ENCODE results near the gene UBE2A. TPM values are rescaled to one million over a fixed set of nuclear protein-coding genes. Genes with fewer than 3 reads are reported as not detected.

The UBE2A gene
- total and polyA plus RNA-seq, 2 donors from 2014 or later, result 50.5 to 51.3 TPM

- Histone ChIP-seq H3K9me3 (ENCODE audit: control insufficient read depth in 2 of 3, insufficient read depth in 1 of 3, low read length in 3 of 3) (no peaks in the 10 kb centered on the region), H3K27me3 (ENCODE audit: control insufficient read depth, insufficient read depth, low read length) (no peaks in the 10 kb centered on the region), H3K36me3 (ENCODE audit: control insufficient read depth in 2 of 3, insufficient read depth in 3 of 3, low read length in 3 of 3) (peaks cover 0 to 7% (median 0%) of the 10 kb centered on the region in 3 donors), H3K4me1 (ENCODE audit: control insufficient read depth in 2 of 3, insufficient read depth in 2 of 3, low read depth in 1 of 3, low read length in 3 of 3) (no peaks in the 10 kb centered on the region), H3K4me3 (ENCODE audit: low read length in 3 of 3) (no peak overlapping the region), H3K9ac (ENCODE audit: low read length in 3 of 3) (no peak overlapping the region), H3K27ac (ENCODE audit: low read depth in 2 of 2, low read length in 2 of 2) (no peak overlapping the region)
- FAIRE-seq (no peak), DNase-seq (no peak)
- no peak for TF ChIP-seq CTCF (IDR thresholded peaks at IDR 0.05; ENCODE audit: borderline replicate concordance, extremely low read depth, insufficient read depth)
- intact Hi-C loops (cut with DNase I), result no loop called here
These were observed 36.9 kb upstream of the UBE2A start for GRCh38 chrX:119537487-119537886.

- intact Hi-C loops (cut with DNase I), result no loop called here
- H3K36me3 ChIP-seq (ENCODE audit: control insufficient read depth in 2 of 3, insufficient read depth in 3 of 3, low read length in 3 of 3), result peaks cover 0 to 7% (median 0%) of the 10 kb centered on the region in 3 donors
- H3K9ac ChIP-seq (ENCODE audit: low read length in 3 of 3), result no peak overlapping the region
- H3K9me3 ChIP-seq (ENCODE audit: control insufficient read depth in 2 of 3, insufficient read depth in 1 of 3, low read length in 3 of 3), result no peaks in the 10 kb centered on the region
- H3K4me3 ChIP-seq (ENCODE audit: low read length in 3 of 3), result no peak overlapping the region
- DNase-seq (no peak), FAIRE-seq (no peak)
- H3K4me1 ChIP-seq (ENCODE audit: control insufficient read depth in 2 of 3, insufficient read depth in 2 of 3, low read depth in 1 of 3, low read length in 3 of 3), result no peaks in the 10 kb centered on the region
- no peak overlapping the region for H3K27ac ChIP-seq (ENCODE audit: low read depth in 2 of 2, low read length in 2 of 2)
- H3K27me3 ChIP-seq (ENCODE audit: control insufficient read depth, insufficient read depth, low read length), result no peaks in the 10 kb centered on the region
- TF ChIP-seq CTCF (IDR thresholded peaks at IDR 0.05; ENCODE audit: borderline replicate concordance, extremely low read depth, insufficient read depth), result no peak
These were observed 34.5 kb upstream of the UBE2A start for GRCh38 chrX:119539872-119540271.

DNA sequence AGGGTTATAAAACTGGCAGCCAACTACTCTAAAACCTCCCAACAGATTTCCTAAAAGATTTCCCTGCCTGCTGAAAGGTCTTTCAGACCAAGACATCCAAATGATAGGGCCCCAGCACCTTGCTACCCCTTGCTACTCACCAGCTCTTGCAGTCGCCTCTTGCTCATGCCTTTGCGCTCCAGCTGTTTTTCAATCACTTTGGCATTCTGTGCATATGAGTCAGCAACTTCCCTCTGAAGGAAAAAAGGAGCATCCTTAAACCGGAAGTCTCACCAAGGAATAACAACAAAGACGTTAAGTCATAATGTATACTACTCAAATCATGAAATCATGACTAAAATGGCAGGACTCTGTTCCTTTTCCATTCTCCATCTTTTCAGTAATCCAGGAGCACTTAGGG, 33.2 kb upstream of the UBE2A start:
- no peak for FAIRE-seq
- H3K9ac ChIP-seq (ENCODE audit: low read length in 3 of 3), result no peak overlapping the region

More for the DNA sequence above, 33.2 kb upstream of the UBE2A start:
- DNase-seq, result no peak
- no peak overlapping the region for H3K27ac ChIP-seq (ENCODE audit: low read depth in 2 of 2, low read length in 2 of 2)
- no peak for TF ChIP-seq CTCF (IDR thresholded peaks at IDR 0.05; ENCODE audit: borderline replicate concordance, extremely low read depth, insufficient read depth)
- H3K9me3 ChIP-seq (ENCODE audit: control insufficient read depth in 2 of 3, insufficient read depth in 1 of 3, low read length in 3 of 3), result no peaks in the 10 kb centered on the region
- H3K4me1 ChIP-seq (ENCODE audit: control insufficient read depth in 2 of 3, insufficient read depth in 2 of 3, low read depth in 1 of 3, low read length in 3 of 3), result no peaks in the 10 kb centered on the region
- no peak overlapping the region for H3K4me3 ChIP-seq (ENCODE audit: low read length in 3 of 3)
- intact Hi-C loops (cut with DNase I), result no loop called here
- H3K27me3 ChIP-seq (ENCODE audit: control insufficient read depth, insufficient read depth, low read length), result no peaks in the 10 kb centered on the region
- H3K36me3 ChIP-seq (ENCODE audit: control insufficient read depth in 2 of 3, insufficient read depth in 3 of 3, low read length in 3 of 3), result peaks cover 0 to 7% (median 0%) of the 10 kb centered on the region in 3 donors
